IPS-NIHi7 (cell line): ENCODE measurements around the gene LRRC47.
"Not testable (repeated sequence)": the region's sequence is repeated elsewhere in the genome, so short reads cannot be mapped to it uniquely, and the experiment has no call there.

Experiments
- DNase-seq: peaks from one replicate; pipeline ENCODE4 v3.0.0; 2012; ENCODE audit warnings: mixed read lengths; ENCODE audit errors: extremely low spot score

Gene LRRC47

DNA sequence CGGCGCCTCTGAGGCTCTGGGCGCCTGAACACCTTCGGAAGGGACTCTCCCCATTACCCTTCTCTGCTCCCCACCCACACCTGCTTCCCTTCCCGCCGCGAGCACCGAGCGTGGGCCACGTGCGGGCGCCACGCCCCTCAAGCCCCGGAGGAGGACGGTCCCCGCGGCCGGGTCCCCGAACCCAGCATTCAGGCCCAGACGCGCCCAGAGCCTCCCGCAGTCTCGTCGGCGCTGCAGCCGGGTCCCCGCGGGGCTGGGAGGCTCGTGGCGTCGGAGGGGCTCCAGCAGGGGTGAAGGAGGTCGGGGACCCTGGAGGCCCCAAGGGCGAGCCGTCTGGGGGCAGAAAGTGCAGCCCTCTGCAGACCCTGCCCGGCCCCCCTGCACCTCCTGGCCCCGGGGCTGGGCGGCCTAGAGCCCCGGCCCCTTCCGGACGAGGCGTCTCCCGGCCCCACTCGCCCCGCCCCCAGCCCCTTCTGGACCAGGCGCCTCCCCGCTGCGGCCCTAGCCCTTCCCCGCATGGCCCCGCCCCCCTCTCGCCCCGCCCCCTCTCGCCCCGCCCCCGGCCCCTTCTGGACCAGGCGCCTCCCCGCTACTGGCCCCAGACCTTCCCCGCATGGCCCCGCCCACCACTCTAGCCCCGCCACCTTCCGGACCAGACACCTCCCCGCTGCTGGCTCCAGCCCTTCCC lies 24.1 kb downstream of the LRRC47 start:
- peak; percentile 100 for DNase-seq

DNA sequence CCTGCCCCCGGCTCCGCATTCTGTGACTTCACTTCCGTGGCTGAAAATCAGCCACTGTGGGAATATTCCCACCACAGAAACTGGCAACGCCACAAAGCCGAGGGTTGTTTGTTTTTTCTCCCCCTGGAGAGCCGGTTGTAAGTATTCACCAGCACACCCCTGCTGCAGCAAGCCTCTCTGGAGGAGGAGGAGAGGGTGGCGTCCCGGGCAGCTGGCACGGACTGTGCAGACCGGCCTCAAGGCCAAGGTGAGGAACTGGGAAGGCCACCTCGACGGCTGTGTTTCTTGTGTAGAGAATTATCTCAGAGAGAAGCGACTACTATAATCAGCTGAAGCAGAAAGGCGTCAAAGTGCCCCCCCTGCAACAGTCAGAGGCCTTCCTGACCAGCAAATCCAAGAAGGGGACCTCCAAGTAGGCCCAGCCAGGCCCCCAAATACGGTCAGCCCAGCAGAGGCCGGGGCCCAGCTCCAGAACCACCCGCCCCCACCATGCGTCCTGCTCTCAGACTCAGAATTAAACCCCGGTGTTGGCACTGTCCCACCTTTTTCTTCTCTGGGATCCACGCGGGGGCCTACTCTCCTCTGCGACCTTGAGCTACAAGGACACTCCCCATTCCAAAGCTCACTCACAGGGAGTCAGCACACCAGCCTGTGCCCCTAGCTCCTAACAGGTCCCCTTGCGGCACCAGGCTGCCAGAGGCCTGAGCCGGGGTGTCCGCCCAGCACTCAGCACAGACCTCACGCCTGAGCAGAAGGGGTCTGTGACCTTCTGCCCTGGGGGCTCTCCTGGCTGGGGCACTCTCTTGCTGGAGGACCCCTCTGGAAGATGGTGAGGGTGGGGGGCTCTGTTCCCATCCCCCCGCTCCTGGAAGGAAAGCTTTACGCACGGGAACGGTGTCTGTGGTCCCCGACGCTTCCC lies 24.9 kb downstream of the LRRC47 start:
- DNase-seq, result peak; percentile 56

DNA sequence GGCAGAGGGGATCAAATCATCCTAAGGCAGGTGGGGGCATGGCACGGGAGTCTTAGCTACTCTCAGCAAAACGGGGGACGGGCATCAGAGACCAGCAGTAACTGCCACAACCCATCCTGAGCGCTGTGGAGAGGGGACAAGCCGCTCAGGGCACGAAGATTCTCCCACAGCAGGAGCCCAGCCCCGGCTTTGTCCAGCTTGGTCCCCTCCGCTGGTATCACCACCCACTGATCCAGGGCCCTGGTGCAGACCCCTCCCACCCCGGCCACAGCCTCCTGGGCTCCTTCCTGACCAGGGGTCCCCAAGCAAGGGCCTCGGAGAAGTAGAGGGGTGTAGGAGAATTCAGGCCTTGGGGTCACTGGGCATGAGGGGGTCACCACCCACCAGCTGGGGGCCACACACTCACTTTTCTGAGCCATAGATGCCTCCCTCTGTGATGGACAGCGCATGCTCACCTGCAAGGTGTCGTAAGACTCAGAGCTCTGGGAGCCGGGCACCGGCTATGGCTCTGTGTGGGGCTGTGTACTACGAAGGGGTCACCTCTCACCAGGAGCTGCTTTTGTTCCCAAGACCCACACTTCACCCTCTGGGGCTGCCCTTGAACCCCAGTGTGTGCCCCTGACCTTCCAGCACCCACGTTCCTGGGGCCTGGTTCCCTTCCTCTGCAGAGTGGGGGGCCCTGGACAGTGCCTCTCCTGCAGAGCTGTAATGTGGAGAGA lies 26.1 kb downstream of the LRRC47 start:
- DNase-seq, result no peak

DNA sequence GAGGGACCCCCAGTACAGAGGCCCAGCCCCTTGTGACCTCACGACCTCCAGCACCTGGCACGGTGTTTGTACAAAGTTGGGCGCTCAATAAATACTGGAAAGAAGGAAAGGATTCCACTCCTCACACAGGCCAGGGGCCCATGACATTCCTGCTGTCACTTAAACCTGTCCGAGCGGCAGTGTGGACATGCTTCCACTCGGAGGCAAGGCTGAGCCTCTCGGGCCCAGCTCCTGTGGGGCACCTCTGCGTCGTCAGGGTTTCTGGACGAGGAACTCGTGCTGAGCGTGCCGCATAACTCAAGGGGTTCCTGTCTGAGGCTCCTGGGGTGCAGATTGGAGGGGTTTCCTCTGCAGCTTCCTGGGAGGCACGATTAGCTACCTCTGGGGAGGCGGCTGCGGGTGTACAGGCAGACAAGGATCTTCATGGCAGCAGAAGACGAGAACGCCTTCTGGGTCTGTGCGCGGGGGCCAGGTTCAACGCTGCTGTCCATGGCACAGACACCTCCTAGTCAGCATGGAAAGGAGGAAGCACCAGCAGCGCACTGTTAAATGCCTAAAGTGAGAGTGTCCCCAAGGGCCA lies 27.4 kb downstream of the LRRC47 start:
- DNase-seq, result no peak

DNA sequence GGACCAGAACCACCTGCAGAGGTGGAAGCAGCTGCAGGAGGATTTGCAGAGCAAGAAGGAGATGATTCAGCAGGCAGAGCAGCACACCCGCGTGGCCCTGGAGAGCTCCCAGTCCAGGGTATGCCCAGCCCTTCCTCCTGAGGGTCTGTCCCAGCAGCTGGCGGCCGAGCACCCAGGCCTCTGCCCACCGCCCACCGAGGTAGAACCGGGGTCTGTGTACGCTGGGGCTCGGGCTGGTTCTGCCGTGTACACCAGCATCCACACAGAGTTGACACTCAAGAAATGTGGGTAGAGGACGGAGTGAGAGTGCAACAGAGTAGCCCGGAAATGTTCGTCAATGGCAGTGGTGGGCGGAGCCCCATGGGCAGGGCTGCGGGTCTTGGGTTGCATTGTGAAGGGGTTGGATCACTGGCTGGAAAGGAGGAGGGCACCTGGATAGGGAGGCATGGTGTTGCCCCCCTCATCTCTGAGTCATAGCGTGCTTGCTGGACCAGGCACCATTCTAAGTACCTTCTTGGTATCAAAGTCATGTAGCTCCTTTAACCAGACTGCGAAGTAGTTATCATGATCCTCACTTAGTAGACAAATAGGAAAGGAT lies 28.9 kb downstream of the LRRC47 start:
- no peak for DNase-seq

DNA sequence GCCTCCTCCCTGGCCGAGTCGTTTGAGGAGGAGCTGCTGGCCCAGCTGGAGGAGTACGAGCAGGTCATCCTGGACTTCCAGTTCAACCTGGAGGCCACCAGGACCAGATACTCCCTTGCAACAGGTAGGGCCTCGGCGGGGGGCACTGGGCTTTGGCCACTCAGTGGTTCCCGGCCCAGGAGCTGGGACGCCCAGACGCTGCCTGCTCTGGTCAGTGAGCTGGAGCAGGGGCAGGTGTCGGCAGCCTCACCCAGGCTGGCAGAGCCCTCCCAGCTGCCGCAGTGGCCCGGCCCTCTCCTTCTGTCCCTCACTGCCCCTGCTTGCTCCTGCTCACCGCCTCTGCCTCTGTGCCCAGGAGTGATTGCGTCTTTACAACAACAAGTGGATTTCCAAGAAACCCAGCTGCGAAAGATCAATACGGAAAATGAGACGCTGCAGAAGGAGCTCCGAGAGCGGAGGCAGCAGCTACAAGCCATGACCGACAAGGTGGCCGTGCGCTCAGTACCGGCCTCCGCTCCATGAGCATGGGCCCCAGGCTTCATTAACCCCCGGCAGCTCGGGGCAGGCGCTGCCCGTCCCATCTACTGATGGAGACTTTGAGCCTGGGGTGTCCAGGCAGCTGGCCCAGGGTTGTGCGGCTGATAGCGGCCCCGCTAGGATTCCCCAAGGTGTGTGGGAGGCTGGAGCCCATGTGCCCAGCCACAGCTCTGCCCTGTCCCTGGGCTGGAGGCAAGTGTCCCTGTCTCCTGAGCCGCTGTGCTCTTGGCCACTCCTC lies 32.8 kb downstream of the LRRC47 start:
- DNase-seq, result no peak

DNA sequence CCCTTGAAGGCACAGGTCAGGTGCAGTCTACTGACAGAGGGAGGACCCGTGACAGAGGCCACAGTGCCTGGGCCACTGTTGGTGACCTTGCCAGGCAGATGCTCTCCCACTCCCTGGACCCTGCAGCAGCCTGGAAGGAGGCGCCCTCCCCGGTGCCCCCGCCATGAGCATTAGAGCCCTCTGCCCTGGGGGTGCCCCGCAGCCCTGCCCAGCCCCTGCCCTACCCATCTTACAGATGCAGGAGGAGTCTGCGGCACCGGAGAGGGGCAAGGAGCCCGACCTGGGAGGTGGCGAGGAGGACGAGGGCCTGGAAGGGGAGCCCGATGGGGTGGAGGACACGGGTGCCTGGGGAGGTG lies 33.4 kb downstream of the LRRC47 start:
- DNase-seq, result no peak

GRCh38 chr1:3762151-3762872 lies 34.0 kb downstream of the LRRC47 start:
- no peak for DNase-seq

GRCh38 chr1:3761296-3762010 lies 34.8 kb downstream of the LRRC47 start:
- DNase-seq, result no peak

DNA sequence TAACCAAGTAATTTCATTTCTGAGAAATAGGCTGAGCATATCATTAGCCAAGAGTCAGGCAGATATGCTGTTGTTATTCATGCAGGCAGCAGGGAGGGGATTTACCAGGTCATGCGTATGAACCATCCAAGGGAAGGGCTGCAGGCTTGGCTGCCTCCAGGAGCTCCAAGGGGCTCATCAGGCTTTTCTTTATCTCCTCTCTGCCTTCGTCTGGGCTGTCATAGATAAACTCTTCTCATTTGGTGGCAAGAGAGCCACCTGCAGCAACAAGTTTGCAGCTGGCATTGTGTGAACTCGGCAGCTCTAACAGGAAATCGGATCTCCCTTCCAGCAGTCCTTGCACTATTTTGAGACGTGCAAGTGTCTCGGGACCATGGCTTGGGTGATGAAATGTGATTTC lies 36.5 kb downstream of the LRRC47 start:
- no peak for DNase-seq

GRCh38 chr1:3759164-3759563 lies 37.1 kb downstream of the LRRC47 start:
- DNase-seq, result no peak

DNA sequence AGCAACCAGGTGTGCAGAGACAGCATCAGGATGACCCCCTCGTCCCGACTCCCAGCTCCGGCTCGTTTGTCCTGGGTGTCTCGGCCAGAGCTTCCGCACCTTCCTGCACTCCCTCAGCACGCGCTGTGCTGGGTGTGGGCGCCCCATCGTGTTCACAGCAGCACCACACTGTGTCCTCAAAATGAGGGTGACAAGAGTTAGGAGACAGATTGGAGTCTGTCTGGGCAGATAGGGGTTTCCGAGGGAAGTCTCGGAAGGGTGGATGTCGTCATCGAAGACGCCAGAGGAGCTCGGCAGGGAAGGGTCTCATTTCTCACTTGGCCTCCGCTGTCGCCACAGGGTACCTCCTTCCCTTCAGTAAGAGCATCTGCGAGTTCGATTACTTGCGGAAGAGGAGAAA lies 39.9 kb downstream of the LRRC47 start:
- no peak for DNase-seq

DNA sequence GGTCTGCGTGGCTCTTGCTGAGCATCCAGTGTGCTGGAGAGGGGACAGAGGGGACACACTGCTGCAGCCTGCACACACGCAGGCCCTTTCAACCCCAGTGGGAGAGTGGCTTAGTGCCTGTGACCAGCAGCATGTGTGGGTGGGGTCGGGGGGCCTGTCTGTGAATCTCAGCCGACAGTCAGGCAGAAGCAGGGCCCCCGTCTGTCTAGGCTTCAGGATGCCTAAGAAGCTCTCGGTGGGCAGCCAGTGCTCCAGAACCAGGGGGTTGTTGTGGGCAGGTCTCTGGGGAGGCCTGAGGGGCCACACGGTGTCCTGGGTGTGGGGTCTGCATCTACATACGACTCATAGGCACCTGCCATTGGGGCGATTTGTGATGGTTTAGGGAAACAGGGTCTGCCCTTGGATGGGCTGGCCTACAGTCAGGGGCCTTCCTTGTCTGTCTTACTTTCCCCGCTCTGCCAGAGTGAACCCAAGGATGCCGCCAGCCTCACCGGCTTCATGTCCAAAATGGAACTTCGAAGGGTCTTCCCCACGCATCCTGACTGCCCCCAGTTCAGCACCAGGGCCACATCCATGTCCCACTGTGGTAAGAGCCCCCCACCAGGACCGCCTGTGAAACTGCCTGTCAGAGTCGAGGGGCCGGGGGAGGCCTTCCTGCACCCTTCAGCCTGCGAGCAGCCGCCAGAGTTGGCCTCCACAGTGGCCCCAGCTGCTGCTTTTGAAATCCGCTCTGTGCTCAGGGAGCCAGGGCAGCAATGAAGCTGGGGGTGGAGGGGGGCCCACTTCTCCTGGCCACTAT lies 42.4 kb downstream of the LRRC47 start:
- no peak for DNase-seq

DNA sequence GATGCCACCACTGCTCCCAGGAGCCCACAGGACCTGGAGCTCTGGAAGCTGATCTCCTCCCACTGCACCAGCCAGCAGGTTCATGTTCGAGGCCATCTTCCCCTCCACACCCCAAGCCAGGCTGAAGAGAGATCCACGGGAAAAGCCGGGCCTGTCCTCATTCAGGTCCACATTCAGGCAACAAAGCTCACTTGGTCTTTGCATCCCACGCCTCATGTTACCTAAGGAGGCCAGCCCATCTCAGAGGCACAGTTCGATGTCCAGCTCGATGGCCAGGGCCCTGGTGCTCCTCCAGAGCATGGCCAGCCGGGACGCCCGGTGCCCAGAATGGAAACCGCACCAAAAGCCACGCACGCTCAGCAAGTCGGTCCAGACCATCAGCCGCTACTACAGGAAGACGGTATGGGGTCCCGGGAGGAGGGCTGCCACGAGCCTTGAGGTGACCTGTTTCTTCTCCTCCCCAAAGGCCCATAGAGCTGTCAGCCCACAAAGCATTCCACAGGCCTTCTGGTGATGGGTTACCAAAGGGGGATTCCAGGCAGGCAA lies 43.8 kb downstream of the LRRC47 start, which contains the start of gene CCDC27:
TSS of gene CCDC27 (plus strand) at position 51 of the 546 bp plus-strand sequence. CDS start at position 83, 32 bp downstream.
- no peak for DNase-seq

DNA sequence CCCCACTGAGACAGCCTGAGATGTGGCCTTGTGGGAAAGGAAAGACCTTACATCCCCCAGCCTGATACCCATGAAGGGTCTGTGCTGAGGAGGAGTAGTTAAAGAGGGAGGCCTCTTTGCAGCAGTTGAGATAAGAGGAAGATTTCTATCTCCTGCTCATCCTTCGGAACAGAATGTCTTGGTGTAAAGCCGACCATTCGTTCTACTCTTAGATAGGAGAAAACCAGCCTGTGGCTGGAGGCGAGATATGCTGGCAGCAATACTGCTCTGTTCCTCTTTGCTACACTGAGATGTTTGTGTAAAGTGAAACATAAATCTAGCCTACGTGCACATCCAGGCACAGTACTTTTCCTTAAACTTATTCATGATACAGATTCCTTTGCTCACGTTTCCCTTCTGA lies 45.6 kb downstream of the LRRC47 start:
- DNase-seq, result no peak

DNA sequence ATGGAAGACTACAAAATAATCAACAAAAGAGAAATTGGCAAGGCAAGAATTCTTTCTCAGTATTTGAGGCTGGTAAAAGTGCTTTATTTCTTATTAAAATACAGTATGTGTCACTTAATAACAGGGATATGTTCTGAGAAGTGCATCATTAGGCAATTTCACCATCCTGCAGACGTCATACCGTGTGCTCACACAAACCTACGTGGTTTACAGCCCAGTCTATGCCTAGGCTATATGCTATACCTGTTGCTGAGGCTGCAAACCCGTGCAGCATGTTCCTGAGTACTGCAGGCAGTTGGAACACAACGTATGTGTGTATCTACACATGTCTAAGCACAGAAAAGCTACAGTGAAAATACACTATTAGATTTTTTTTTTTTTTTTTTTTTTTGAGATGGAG lies 46.8 kb downstream of the LRRC47 start:
- no peak for DNase-seq

GRCh38 chr1:3748316-3748900 lies 47.9 kb downstream of the LRRC47 start:
- DNase-seq, result not testable (repeated sequence)

- no peak for DNase-seq
Measured at GRCh38 chr1:3747903-3748302, 48.4 kb downstream of the LRRC47 start.
